Sigmoid colon (tissue), 3 donors: ENCODE results near the gene TCIRG1.

Source experiments
- POLR2A ChIP-seq, 2 donors: fragments of 450-650 bp; IDR thresholded peaks; one replicate each; pipeline ENCODE4 v1.6.1; 2016; ENCODE audit warnings: antibody characterized with exemption in 2 of 2, mild to moderate bottlenecking in 2 of 2, moderate library complexity in 2 of 2
- TF ChIP-seq, protein P1 (sequence below), 4 experiments: fragments of 450-650 bp in 3 of 4; fragments of 200-600 bp in 1 of 4; IDR thresholded peaks; one replicate each; pipeline ENCODE4 v1.5.1; 2016 to 2019; ENCODE audit warnings: antibody characterized with exemption in 4 of 4, mild to moderate bottlenecking in 3 of 4, moderate library complexity in 2 of 4

DNA sequence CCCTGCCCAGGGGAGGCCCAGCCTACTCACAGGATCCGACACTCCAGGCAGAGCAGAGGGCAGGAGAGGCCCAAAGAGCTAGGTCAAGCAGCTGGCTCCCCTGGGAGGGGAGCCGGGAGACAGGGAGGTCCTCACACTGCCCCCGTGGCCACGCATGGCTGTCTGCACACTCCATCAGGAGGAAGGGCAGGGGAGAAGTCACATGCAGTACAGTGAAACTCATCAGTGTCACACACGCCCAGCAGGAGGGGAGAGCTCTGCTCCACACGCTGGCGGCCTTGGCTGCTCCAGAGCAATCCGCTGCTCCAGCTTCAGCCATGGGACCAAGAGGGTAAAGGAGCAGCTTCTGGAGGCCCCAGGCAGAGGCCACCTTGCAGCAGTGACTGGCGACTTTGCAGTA, 14.3 kb downstream of the TCIRG1 start:
- TF ChIP-seq, protein P1, sequence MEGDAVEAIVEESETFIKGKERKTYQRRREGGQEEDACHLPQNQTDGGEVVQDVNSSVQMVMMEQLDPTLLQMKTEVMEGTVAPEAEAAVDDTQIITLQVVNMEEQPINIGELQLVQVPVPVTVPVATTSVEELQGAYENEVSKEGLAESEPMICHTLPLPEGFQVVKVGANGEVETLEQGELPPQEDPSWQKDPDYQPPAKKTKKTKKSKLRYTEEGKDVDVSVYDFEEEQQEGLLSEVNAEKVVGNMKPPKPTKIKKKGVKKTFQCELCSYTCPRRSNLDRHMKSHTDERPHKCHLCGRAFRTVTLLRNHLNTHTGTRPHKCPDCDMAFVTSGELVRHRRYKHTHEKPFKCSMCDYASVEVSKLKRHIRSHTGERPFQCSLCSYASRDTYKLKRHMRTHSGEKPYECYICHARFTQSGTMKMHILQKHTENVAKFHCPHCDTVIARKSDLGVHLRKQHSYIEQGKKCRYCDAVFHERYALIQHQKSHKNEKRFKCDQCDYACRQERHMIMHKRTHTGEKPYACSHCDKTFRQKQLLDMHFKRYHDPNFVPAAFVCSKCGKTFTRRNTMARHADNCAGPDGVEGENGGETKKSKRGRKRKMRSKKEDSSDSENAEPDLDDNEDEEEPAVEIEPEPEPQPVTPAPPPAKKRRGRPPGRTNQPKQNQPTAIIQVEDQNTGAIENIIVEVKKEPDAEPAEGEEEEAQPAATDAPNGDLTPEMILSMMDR (IDR thresholded peaks at IDR 0.05): no peak
- no peak for TF ChIP-seq POLR2A (IDR thresholded peaks at IDR 0.05)
